Testis (tissue), 2 donors: Measurements from ENCODE around the gene MYB.
"Not testable (repeated sequence)": the region's sequence is repeated elsewhere in the genome, so short reads cannot be mapped to it uniquely, and the experiment has no call there.

Source experiments
- CTCF ChIP-seq, 3 experiments: fragments of 450-650 bp in 2 of 3; fragments of 200-600 bp in 1 of 3; sonication (generic) in 1 of 3; IDR thresholded peaks; one replicate each; pipeline ENCODE4 v1.5.1; 2016 to 2019; ENCODE audit warnings: antibody characterized with exemption in 3 of 3, mild to moderate bottlenecking in 2 of 3, moderate library complexity in 1 of 3
- POLR2A ChIP-seq: fragments of 450-650 bp; IDR thresholded peaks from one replicate; pipeline ENCODE4 v1.6.1; 2017; ENCODE audit warnings: antibody characterized with exemption, mild to moderate bottlenecking, moderate library complexity

DNA sequence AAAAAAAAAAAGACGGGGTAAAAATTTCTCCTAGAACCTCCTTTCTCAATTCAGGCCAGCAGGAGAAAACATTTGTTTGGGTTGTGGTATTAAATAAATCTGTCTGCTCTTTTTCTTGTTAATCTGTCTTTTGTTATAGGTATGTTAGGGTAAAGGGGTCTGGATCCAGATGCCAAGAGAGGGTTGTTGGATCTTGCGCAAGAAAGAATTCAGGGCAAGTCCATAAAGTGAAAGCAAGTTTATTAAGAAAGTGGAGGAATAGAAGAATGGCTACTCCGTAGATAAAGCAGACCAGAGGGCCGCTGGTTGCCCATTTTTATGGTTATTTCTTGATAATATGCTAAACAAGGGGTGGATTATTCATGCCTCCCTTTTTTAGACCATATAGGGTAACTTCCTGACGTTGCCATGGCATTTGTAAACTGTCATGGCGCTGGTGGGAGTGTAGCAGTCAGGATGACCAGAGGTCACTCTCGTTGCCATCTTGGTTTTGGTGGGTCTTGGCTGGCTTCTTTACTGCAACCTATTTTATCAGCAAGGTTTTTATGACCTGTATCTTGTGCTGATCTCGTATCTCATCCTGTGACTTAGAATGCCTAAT, 65.4 kb downstream of the MYB start:
- not testable (repeated sequence) for TF ChIP-seq CTCF (IDR thresholded peaks at IDR 0.05); POLR2A
